Measurements from ENCODE around the gene CAMK2A.

DNA sequence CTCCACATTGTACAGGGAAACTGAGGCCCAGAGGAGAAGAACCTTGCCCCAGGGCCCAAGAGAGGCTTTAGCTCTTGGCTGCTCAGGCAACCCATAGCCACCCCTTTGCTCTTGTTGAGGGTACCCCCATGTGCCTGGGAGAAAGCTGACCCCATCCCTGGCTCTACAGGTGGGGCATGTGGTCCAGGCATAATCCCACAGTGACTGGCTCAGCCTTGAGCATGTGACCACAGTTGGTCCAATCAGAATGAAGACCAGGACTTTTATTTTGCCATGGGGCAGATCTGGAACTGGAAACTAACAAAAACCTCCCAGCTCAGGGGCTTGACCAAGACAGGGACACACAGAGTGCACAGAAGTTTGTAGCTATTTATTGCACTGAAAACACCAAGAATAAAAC, 70.4 kb downstream of the CAMK2A start:
- TF ChIP-seq, protein P1, sequence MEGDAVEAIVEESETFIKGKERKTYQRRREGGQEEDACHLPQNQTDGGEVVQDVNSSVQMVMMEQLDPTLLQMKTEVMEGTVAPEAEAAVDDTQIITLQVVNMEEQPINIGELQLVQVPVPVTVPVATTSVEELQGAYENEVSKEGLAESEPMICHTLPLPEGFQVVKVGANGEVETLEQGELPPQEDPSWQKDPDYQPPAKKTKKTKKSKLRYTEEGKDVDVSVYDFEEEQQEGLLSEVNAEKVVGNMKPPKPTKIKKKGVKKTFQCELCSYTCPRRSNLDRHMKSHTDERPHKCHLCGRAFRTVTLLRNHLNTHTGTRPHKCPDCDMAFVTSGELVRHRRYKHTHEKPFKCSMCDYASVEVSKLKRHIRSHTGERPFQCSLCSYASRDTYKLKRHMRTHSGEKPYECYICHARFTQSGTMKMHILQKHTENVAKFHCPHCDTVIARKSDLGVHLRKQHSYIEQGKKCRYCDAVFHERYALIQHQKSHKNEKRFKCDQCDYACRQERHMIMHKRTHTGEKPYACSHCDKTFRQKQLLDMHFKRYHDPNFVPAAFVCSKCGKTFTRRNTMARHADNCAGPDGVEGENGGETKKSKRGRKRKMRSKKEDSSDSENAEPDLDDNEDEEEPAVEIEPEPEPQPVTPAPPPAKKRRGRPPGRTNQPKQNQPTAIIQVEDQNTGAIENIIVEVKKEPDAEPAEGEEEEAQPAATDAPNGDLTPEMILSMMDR (IDR thresholded peaks at IDR 0.05) = no peak
- TF ChIP-seq POLR2A (IDR thresholded peaks at IDR 0.05) = no peak
- TF ChIP-seq POLR2AphosphoS5 (IDR thresholded peaks at IDR 0.05) = no peak
